Nephron progenitor cell (in vitro differentiated cells): ENCODE measurements around the gene PAPPA2.
A peak's percentile ranks its signal among the peaks of the same experiment; 100 is the strongest.

Experiments
- DNase-seq: peaks from one replicate; pipeline ENCODE4 v3.0.0; 2021
- H3K27ac Mint-ChIP-seq: 2 replicates; pipeline ENCODE4 v1.8.0; 2021; ENCODE audit warnings: mild to moderate bottlenecking, moderate library complexity, mixed read lengths
- H3K27me3 Mint-ChIP-seq: 2 replicates; pipeline ENCODE4 v1.8.0; 2021; ENCODE audit warnings: mild to moderate bottlenecking, low read depth, mixed read lengths; ENCODE audit not compliant: poor library complexity
- H3K36me3 Mint-ChIP-seq: 2 replicates; pipeline ENCODE4 v1.8.0; 2021; ENCODE audit warnings: low read depth, mixed read lengths
- H3K4me1 Mint-ChIP-seq: 2 replicates; pipeline ENCODE4 v1.8.0; 2021; ENCODE audit warnings: mixed read lengths
- H3K4me3 Mint-ChIP-seq: 2 replicates; pipeline ENCODE4 v1.8.0; 2021; ENCODE audit warnings: mild to moderate bottlenecking, moderate library complexity, mixed read lengths
- H3K9me3 Mint-ChIP-seq: 2 replicates; pipeline ENCODE4 v1.8.0; 2021; ENCODE audit warnings: mild to moderate bottlenecking, moderate library complexity, mixed read lengths
- CTCF ChIP-seq: fragments of 200-600 bp; sonication (generic); IDR thresholded peaks from 2 replicates; pipeline ENCODE4 v1.5.0; 2021; ENCODE audit warnings: antibody characterized with exemption

The PAPPA2 gene

GRCh38 chr1:176603696-176604095, 140.7 kb downstream of the PAPPA2 start:
- Mint-ChIP-seq H3K27me3 (peaks cover 3% of the 10 kb centered on the region), H3K36me3 (no peaks in the 10 kb centered on the region), H3K4me1 (no peaks in the 10 kb centered on the region), H3K9me3 (peaks cover 7% of the 10 kb centered on the region), H3K4me3 (no peak overlapping the region), H3K27ac (no peak overlapping the region)
- TF ChIP-seq CTCF = no peak
- no peak for DNase-seq

GRCh38 chr1:176604461-176604860, 141.5 kb downstream of the PAPPA2 start:
- no peak overlapping the region for H3K4me3 Mint-ChIP-seq
- H3K4me1 Mint-ChIP-seq = no peaks in the 10 kb centered on the region
- no peak for DNase-seq
- peaks cover 3% of the 10 kb centered on the region for H3K27me3 Mint-ChIP-seq
- H3K9me3 Mint-ChIP-seq = peaks cover 7% of the 10 kb centered on the region
- no peaks in the 10 kb centered on the region for H3K36me3 Mint-ChIP-seq
- no peak for TF ChIP-seq CTCF
- no peak overlapping the region for H3K27ac Mint-ChIP-seq

- Mint-ChIP-seq H3K27me3 (peaks cover 3% of the 10 kb centered on the region), H3K9me3 (peaks cover 7% of the 10 kb centered on the region)
These were observed 142.2 kb downstream of the PAPPA2 start for GRCh38 chr1:176605176-176605575.

GRCh38 chr1:176609556-176610408, 146.8 kb downstream of the PAPPA2 start:
- H3K27me3 Mint-ChIP-seq = peaks cover 4% of the 10 kb centered on the region
- no peak overlapping the region for H3K27ac Mint-ChIP-seq
- peaks cover 5% of the 10 kb centered on the region for H3K4me1 Mint-ChIP-seq
- H3K4me3 Mint-ChIP-seq = no peak overlapping the region
- H3K9me3 Mint-ChIP-seq = no peaks in the 10 kb centered on the region
- TF ChIP-seq CTCF = no peak
- no peak for DNase-seq
- H3K36me3 Mint-ChIP-seq = no peaks in the 10 kb centered on the region

More at GRCh38 chr1:176605176-176605575, 142.2 kb downstream of the PAPPA2 start:
- H3K36me3 Mint-ChIP-seq = no peaks in the 10 kb centered on the region
- no peaks in the 10 kb centered on the region for H3K4me1 Mint-ChIP-seq
- no peak for TF ChIP-seq CTCF
- H3K4me3 Mint-ChIP-seq = no peak overlapping the region
- no peak overlapping the region for H3K27ac Mint-ChIP-seq
- no peak for DNase-seq

- TF ChIP-seq CTCF = no peak
- Mint-ChIP-seq H3K4me1 (peaks cover 5% of the 10 kb centered on the region), H3K4me3 (no peak overlapping the region), H3K27me3 (peaks cover 7% of the 10 kb centered on the region), H3K27ac (peak overlapping the region; percentile 1), H3K9me3 (no peaks in the 10 kb centered on the region), H3K36me3 (no peaks in the 10 kb centered on the region)
- DNase-seq = no peak
These were observed 149.8 kb downstream of the PAPPA2 start for GRCh38 chr1:176612791-176613190.

GRCh38 chr1:176617881-176618280, 154.9 kb downstream of the PAPPA2 start:
- TF ChIP-seq CTCF = no peak
- Mint-ChIP-seq H3K36me3 (no peaks in the 10 kb centered on the region), H3K27me3 (peaks cover 7% of the 10 kb centered on the region)

More at GRCh38 chr1:176617881-176618280, 154.9 kb downstream of the PAPPA2 start:
- no peak overlapping the region for H3K4me3 Mint-ChIP-seq
- H3K9me3 Mint-ChIP-seq = no peaks in the 10 kb centered on the region
- H3K4me1 Mint-ChIP-seq = peaks cover 1% of the 10 kb centered on the region
- H3K27ac Mint-ChIP-seq = no peak overlapping the region
- no peak for DNase-seq
